GM18499 (cell line): ENCODE measurements around the gene MLYCD.

Experiments used
- ATAC-seq: cut with Tn5 transposase; IDR thresholded peaks from one replicate; pipeline ENCODE4 v1.9.1; 2021; ENCODE audit warnings: moderate number of reproducible peaks; ENCODE audit not compliant: insufficient read depth, unreplicated experiment

The MLYCD gene

GRCh38 chr16:83898463-83899271, at the start of gene MLYCD:
Gene MLYCD, plus strand, starts transcription at chr16:83899115. Its CDS starts 30 bp downstream, at chr16:83899145.
- ATAC-seq = peak; percentile 43

GRCh38 chr16:83849421-83849820, 49.5 kb upstream of the MLYCD start:
- no peak for ATAC-seq

DNA sequence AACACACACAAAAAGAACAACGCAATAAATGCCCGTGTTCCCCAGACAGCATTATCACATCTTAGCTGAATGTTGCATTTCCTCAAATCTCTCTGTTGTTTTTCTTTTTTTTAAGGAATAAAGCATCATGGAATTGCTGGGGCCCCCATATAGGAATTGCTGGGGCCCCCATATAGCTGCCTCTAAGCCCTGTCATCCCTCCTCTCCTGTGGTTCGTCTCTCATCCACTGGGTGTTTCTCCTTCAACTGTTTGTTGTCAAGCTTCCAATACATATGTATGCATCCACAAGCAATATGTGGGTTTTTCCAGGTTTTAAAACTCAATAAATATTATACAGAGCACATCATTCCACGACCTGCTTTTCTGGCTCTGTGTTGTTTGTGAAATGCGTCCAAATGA, 48.0 kb upstream of the MLYCD start:
- no peak for ATAC-seq

- ATAC-seq = no peak
Observed at GRCh38 chr16:83851473-83851872, 47.4 kb upstream of the MLYCD start.

- no peak for ATAC-seq
Observed at GRCh38 chr16:83852774-83853173, 46.1 kb upstream of the MLYCD start.

GRCh38 chr16:83853834-83854233, 45.1 kb upstream of the MLYCD start:
- ATAC-seq = no peak

- ATAC-seq = no peak
Observed at GRCh38 chr16:83854420-83854819, 44.5 kb upstream of the MLYCD start.

DNA sequence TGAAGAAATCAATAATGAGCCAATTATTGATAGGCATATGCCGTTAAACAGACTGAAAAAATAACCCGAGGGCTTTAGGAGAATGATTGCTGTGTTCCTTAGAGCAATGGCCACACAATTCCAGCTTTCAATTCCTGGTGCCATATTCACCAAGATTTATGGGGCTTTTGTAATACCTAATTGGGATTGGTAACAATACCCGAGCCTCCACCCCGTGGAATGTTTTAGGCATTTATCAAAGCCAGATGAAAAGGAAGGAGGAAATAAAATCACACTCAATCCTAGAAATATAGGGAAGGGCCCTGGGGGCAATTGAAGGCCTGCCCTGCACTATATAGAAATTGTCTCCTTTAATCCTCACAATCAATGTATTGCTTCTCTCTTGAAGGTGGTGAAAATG, 42.1 kb upstream of the MLYCD start:
- no peak for ATAC-seq

DNA sequence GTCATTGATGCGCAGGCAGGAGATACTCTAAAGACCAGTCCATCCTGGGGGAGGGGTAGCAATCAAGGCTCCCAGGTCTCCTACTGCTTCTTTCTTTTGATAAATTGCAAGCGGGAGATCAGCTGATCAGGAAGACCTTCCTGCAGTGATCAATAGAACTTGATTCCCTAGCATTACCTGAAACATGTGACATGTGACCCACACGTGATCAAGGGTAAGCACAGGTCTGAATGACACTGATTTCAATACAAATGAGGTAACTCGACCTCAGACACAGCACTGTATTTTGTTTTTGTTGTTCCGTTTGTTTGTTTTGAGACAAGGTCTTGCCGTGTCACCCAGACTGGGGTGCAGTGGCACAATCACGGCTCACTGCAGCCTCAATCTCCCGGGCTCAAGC, 39.6 kb upstream of the MLYCD start:
- ATAC-seq = no peak

DNA sequence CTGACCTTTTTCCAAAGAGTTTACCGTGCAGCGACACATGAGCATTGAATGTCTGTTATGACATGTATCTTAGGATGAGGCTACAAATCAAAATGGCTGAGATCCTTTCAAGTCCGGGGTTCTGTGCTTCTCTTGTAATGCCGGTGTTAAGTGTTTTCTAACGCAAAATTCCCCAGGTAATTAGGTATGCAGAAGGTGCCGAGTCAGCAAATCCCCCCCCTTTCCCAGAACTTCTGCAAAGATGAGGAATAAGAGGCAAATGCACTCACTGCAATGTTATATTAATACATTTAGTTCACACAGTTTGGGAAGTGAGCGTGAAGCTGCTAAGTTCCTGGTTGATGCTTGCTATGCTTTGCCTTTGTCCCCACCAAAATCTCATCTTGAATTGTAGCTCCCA, 36.3 kb upstream of the MLYCD start:
- ATAC-seq = no peak

GRCh38 chr16:83863682-83864081, 35.2 kb upstream of the MLYCD start:
- ATAC-seq = no peak

DNA sequence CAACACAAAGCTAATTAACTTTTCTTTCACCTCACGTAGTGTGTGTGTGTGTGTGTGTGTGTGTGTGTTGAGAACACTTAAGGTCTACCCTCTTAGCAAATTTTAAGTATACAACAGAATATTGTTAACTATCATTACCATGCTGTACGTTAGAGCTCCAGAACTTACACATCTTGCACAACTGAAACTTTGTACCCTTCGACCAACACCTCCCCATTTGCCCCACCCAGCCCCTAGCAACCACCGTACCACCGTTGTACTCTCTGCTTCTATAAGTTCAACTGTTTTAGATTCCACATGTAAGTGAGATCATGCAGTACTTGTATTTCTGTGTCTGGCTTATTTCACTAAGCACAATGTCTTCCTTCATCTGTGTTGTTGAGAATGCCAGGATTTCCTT, 28.1 kb upstream of the MLYCD start:
- ATAC-seq = no peak

- ATAC-seq = no peak
Observed at GRCh38 chr16:83878838-83879237, 20.1 kb upstream of the MLYCD start.

GRCh38 chr16:83882163-83882885, 16.6 kb upstream of the MLYCD start:
- ATAC-seq = no peak

DNA sequence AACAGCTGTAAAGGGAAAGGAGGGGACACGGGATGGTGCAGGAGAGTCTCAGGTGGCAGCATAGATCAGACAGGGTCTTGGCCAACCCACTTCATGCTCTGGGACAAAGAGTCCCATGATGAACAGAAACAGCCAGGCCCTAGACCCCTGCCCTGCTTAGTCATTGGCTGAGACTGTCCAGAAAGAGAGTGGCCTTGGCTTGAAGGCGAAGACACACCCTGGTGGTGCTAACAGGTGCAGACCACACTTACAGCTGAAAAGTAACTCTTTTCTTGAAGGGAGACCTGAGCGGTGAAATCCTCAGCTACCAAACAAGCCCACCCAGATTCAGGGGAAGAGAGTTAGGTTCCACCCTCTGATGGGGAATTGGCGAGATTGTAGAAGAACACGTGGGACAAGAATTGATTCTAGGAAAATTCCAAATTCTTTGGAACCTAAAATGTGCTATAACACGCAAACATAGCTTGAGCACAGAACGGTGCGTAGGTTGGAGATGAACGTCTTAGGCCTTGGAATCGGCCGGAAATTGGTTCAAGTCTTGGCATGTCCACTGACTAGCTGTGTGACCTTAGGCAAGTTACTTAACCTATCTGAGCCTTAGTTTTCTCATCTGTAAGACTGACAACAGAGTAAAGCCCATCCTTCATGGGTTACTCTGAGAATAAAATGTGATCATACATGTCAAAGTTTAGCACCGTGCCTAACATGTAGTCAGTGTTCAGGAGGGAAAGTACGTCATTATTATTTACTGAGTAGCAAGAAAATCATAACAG, 12.5 kb upstream of the MLYCD start:
- ATAC-seq = no peak

DNA sequence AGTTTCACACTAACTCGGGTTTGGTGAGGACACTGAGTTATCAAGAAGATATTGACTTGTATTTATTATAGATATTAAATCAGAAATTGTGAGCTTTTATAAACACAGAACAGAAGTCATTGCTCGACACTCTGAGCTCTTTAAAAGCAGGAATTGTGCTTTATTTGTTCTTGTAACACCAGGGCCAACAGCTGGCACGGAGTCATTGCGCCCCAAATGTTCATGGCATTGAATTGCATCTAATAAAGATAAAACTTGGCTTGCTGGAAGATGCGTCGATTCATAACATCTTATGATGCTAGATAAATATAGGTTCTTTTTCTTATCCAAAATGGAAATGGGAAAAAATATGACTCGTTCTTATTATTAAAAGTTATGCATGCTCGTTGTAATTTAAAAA, 11.8 kb upstream of the MLYCD start:
- no peak for ATAC-seq

DNA sequence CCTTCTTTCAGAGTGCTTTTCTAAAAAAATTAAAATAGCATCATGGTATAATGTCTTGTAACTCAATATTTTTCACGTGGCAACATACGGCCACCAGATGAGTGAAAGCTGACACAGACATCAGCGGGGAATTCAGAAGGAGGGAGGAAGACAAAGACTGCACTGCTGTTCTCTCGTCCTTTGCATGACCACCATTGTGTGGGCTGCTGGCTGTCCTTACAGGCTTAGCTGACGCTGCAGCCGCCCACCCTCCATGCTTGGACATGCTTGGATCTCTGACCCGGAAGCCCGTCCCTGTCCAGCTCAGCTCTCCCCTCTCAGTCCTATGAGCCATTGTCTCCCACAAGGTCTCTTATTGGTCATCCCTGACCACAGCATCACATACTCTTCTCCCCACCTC, 11.4 kb upstream of the MLYCD start:
- ATAC-seq = no peak

- no peak for ATAC-seq
Observed at GRCh38 chr16:83888672-83889044, 10.3 kb upstream of the MLYCD start.

- no peak for ATAC-seq
Observed at GRCh38 chr16:83890359-83890758, 8.6 kb upstream of the MLYCD start.

- ATAC-seq = no peak
Observed at GRCh38 chr16:83891742-83892141, 7.2 kb upstream of the MLYCD start.

DNA sequence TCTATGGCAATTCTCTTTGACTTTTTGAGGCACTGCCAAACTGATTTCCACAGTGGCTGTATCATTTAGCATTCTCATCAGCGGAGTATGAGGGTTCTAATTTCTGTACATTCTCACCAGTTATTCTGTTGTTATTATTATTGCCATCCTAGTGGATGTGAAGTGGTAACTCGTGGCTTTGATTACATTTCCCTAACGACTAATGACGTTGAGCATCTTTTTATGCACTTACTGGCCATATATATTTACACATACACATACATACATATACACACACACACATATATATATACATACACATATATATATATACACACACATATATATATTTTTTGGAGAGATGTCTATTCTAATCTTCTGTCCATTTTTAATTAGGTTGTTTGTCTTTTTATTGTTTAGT, 3.7 kb upstream of the MLYCD start:
- no peak for ATAC-seq
